ENCODE data around the gene SCARB1.
"Not testable (repeated sequence)": the region's sequence is repeated elsewhere in the genome, so short reads cannot be mapped to it uniquely, and the experiment has no call there.

The SCARB1 gene

GRCh38 chr12:124863416-124864325 lies at the start of gene SCARB1:
Gene SCARB1 (minus strand): TSS chr12:124863864. CDS start chr12:124863720, 144 bp downstream.
- peak; percentile 6 to 90 for DNase-seq

GRCh38 chr12:124912529-124913287 lies 49.0 kb upstream of the SCARB1 start:
- not testable (repeated sequence) for DNase-seq

- DNase-seq: not testable (repeated sequence)
Observed at GRCh38 chr12:124911521-124911920, 47.9 kb upstream of the SCARB1 start.

GRCh38 chr12:124910561-124911478 lies 47.2 kb upstream of the SCARB1 start:
- DNase-seq: no peak

- DNase-seq: no peak
Observed at GRCh38 chr12:124909831-124910560, 46.3 kb upstream of the SCARB1 start.

DNA sequence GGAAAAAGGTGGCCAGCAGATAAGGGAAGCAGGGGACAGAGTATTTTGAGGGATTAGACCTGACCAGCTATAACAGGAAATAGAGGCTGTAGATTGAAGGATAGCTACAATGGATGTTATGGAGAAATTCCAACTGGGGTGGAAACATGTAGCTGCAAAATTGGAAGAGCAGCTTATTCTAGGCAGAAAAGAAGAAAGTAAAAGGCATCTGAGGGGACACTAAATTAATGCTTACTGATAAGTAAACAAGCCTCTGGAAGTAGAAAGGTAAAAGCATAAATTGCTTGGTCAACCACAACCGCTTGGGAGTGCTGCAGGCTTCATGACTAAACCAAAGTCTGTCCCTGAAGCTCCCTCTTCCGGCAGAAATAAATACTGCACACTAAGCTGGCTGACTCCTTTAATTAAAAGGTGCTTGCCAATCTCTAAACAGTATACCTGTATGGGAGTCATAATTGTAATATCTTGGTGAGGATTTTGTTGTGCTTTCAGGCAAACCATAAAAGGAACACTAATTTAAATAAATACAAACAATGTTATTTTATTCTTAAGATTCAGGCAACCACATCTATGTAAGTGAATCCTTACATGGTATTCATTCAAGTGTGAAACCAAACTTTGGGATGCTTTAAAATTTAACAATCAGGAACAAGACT lies 43.1 kb upstream of the SCARB1 start:
- DNase-seq: no peak

DNA sequence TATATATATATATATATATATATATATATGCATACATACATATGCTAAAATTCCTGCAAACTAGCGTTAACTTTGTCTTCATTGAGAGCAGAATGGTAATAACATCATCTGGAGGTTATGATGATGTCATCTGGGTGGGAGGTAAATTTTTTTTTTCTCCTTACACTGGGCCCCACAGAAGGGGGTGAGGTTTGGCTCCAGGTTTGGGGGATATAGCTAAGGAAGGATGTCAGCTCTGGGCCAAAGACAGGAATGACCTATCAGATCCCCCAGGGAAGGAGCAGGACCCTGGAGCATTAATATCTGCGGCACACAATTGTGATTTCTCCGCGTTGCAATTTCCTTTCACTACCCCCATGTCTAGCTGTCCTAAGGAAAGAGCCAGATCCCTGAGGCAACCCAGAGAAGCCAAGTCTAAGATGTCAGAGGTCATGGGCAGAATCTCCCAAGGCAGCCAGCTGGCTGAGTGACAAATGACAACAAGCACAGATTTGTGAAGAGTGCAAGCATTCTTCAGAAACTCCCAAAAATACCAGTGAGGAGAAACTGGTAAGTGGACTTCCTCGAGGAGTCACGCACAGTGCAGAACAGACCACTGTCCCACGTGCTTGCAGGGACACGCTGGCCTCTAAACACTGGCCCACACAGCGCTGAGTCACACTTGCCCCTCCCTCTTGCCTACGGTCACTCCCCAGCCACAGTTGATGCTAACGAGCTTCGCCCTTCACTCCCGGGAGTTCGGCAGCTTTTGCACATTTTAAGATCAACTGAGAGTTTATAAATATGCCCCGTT lies 40.8 kb upstream of the SCARB1 start:
- no peak for DNase-seq

- no peak for DNase-seq
Observed at GRCh38 chr12:124902916-124903315, 39.3 kb upstream of the SCARB1 start.

GRCh38 chr12:124901003-124901402 lies 37.3 kb upstream of the SCARB1 start:
- DNase-seq: no peak

GRCh38 chr12:124900345-124900795 lies 36.7 kb upstream of the SCARB1 start:
- DNase-seq: not testable (repeated sequence)

- DNase-seq: no peak
Observed at GRCh38 chr12:124898923-124899294, 35.2 kb upstream of the SCARB1 start.

DNA sequence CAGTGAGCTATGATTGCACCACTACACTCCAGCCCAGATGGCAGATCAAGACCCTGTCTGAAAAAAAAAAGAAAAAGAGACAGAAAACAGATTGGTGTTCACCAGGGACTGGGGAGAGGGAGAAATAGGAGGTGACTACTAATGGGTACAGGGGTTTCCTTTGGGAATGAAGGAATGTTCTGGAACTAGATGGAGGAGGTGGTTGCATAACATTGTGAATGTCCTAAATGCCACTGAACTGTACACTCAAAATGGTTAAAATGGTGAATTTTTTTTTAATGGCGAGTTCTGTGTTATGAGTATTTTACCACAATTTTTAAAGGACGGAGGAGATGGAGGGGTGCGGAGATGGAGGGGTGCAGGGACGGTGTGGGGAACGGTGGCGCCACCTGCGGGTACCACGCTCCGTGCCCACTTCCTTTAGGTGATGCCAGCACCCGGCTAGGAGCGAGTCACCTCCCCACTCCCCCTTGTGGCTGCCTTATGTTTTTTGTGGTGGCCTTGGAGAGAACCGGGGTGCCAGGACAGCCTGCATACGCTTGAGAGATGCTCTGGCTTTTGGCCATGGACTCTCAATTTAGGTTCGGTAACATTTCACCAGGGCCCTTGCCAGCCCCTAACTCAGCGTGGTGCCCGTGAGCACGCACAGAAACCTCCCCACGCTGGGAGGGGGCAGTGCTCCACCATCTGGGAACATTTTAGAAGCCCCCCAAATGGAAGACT lies 34.7 kb upstream of the SCARB1 start:
- DNase-seq: peak in 1 of 2 experiments; percentile 79

DNA sequence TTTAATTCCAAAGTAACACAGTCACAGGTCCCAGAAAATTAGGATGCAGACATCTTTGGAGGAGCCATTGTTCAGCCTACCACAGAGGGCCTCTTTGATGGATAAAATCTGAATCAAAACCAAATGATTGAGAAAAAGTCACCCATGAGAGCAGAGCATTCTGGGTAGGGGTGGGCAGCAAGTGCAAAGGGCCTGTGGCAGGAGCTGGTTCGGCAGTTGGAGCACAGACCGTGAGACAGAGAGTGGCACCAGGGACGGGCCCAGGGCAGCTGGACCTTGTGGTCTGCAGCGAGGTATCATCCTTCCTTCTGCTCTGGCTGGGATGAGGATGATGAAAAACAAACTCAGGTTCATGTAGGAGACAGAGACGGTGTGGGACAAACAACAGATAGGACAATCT lies 32.8 kb upstream of the SCARB1 start:
- no peak for DNase-seq

DNA sequence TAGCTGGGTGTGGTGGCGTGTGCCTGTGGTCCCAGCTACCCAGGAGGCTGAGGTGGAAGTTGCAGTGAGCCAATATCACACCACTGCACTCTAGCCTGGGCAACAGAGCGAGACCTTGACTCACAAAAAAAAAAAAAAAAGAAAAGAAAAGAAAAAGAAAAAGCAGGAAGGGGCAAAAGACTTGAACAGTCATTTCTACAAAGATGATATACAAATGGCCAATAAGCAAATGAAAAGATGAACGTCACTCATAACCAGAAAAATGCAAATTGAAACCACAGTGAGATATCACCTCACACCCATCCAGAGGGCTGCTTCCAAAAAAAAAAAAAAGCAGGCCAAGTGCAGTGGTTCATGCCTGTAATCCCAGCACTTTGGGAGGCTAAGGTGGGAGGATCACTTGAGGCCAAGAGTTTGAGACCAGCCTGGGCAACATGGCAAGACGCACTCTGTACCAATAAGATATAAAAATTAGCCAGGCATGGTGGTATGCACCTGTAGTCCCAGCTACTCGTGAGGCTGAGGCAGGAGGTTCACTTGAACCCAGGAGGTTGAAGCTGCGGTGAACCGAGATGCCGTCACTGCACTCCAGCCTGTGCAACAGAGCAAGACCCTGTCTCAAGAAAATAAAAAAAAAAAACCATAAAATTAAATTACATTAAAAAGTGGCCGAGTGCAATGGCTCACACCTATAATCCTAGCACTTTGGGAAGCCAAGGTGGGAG lies 30.3 kb upstream of the SCARB1 start:
- no peak for DNase-seq

GRCh38 chr12:124888260-124888659 lies 24.6 kb upstream of the SCARB1 start:
- no peak for DNase-seq

DNA sequence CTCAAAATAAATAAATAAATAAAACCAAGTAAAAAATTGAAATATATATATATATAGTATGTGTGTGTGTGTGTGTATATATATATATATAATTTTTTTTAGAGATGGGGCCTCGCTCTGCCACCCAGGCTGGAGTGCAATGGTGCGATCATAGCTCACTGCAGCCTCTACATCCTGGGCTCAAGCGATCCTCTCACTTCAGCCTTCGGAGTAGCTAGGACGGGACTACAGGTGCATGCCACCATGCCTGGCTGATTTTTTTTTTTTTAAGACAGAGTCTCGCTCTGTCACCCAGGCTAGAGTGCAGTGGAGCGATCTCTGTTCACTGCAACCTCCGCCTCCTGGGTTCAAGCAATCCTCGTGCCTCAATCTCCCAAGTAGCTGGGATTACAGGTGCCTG lies 24.1 kb upstream of the SCARB1 start:
- DNase-seq: not testable (repeated sequence)

DNA sequence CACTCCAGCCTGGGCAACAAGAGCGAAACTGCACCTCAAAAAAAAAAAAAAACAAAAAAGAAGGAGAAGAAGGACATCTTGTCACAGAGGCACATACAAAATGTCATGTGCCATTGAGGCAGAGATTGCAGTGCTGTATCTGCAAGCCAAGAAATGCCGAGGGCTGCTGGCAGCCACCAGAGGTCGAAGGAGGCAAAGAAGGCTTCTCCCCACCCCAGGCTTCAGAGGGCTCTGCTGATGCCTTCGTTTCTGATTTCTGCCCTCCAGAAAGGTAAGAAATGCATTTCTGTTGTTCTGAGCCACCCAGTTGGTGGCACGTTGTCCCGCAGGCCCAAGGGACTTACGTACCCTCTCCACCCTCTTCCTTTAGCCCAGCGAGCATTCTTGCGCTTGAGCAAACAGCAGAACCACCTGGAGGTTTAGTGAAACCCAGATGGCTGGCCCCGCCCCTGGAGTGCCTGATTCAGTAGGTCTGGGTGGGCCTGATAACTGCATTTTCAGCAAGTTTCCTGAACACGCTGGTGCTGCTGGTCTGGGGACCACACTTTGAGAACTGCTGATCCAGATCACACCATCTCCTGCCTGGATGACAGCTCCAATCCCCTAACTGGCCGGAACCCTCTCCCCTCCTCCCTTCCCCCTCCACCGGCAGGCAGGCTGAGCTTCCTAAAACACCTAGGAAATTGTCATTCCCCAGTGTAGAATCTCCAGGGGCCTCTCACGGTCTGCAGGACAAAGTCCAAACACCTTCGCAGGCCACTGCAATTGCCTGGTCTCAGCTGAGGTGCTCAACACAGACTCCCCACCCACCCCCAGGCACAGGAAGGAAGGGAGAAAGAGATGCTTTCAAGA lies 21.1 kb upstream of the SCARB1 start:
- peak; percentile 53 to 85 for DNase-seq
